ENCODE data around the gene CRABP2. TPM values are rescaled to one million over a fixed set of nuclear protein-coding genes. Genes with fewer than 3 reads are reported as not detected.
A peak's percentile ranks its signal among the peaks of the same experiment; 100 is the strongest.

The CRABP2 gene
- total and polyA plus RNA-seq, 2 of the 13 experiments (the other 11 are each of a cell fraction or from before 2014, with no cell fraction given), result 0.40 to 0.60 TPM

GRCh38 chr1:156740741-156741480 lies 35.5 kb upstream of the CRABP2 start, which contains the start of gene MRPL24 (continued):
- TF ChIP-seq DZIP1 (CRISPR knock-in tag; IDR thresholded peaks at IDR 0.05), result no peak
- peak; percentile 71 for TF ChIP-seq JUN (CRISPR knock-in tag; IDR thresholded peaks at IDR 0.05)
- TF ChIP-seq XRCC5 (optimal IDR thresholded peaks at IDR 0.05; ENCODE audit: low read length), result peak; percentile 80
- TF ChIP-seq ZNF670 (CRISPR knock-in tag; IDR thresholded peaks at IDR 0.05; ENCODE audit: borderline replicate concordance), result peak; percentile 70; the same call in 1 of the 2 replicates
- TF ChIP-seq ZNF34 (CRISPR knock-in tag; IDR thresholded peaks at IDR 0.05; ENCODE audit: borderline replicate concordance), result 0 out of 2 replicates have a peak, but pooled peaks have one; percentile 32
- no peak for TF ChIP-seq ZNF235 (CRISPR knock-in tag; IDR thresholded peaks at IDR 0.05; ENCODE audit: borderline replicate concordance)
- no peak for TF ChIP-seq RFX3 (CRISPR knock-in tag; IDR thresholded peaks at IDR 0.05)
- TF ChIP-seq RFX1 (IDR thresholded peaks at IDR 0.05), result no peak
- peak; percentile 86 for TF ChIP-seq ZNF335 (CRISPR knock-in tag; IDR thresholded peaks at IDR 0.05)
- no peak for TF ChIP-seq ZNF816 (CRISPR knock-in tag; IDR thresholded peaks at IDR 0.05; ENCODE audit: borderline replicate concordance)
- TF ChIP-seq ZNF446 (CRISPR knock-in tag; IDR thresholded peaks at IDR 0.05), result no peak
- TF ChIP-seq ATF3 (CRISPR knock-in tag; IDR thresholded peaks at IDR 0.05), result peak; percentile 22; the same call in 1 of the 2 replicates
- no peak for TF ChIP-seq LCORL (IDR thresholded peaks at IDR 0.05)
- TF ChIP-seq LCORL (CRISPR knock-in tag; IDR thresholded peaks at IDR 0.05), result peak; percentile 42; the same call in 1 of the 2 replicates
- peak; percentile 81 for TF ChIP-seq ZNF44 (CRISPR knock-in tag; IDR thresholded peaks at IDR 0.05)
- TF ChIP-seq SRSF1 (optimal IDR thresholded peaks at IDR 0.05; ENCODE audit: low read depth, low read length), result peak; percentile 50
- TF ChIP-seq HMG20A (CRISPR knock-in tag; IDR thresholded peaks at IDR 0.05; ENCODE audit: borderline replicate concordance), result no peak
- TF ChIP-seq PTBP1 (IDR thresholded peaks at IDR 0.05; ENCODE audit: low read depth, low read length, poor library complexity, severe bottlenecking), result no peak
- TF ChIP-seq ZNF343 (CRISPR knock-in tag; IDR thresholded peaks at IDR 0.05), result peak; percentile 88
- TF ChIP-seq, protein P1, sequence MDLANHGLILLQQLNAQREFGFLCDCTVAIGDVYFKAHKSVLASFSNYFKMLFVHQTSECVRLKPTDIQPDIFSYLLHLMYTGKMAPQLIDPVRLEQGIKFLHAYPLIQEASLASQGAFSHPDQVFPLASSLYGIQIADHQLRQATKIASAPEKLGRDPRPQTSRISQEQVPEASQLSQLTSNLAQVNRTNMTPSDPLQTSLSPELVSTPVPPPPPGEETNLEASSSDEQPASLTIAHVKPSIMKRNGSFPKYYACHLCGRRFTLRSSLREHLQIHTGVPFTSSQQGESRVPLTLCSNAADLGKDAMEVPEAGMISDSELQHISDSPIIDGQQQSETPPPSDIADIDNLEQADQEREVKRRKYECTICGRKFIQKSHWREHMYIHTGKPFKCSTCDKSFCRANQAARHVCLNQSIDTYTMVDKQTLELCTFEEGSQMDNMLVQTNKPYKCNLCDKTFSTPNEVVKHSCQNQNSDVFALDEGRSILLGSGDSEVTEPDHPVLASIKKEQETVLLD (CRISPR knock-in tag; IDR thresholded peaks at IDR 0.05; ENCODE audit: low read depth), result peak; percentile 72
- peak; percentile 91 for TF ChIP-seq ATF1 (CRISPR knock-in tag; IDR thresholded peaks at IDR 0.05)
- TF ChIP-seq ZNF549 (CRISPR knock-in tag; IDR thresholded peaks at IDR 0.05), result no peak
- TF ChIP-seq, protein P2, sequence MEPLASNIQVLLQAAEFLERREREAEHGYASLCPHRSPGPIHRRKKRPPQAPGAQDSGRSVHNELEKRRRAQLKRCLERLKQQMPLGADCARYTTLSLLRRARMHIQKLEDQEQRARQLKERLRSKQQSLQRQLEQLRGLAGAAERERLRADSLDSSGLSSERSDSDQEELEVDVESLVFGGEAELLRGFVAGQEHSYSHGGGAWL (CRISPR knock-in tag; IDR thresholded peaks at IDR 0.05), result peak; percentile 89
- TF ChIP-seq ZNF552 (CRISPR knock-in tag; IDR thresholded peaks at IDR 0.05; ENCODE audit: borderline replicate concordance), result no peak
- no peak for TF ChIP-seq PHB2 (IDR thresholded peaks at IDR 0.05; ENCODE audit: partially characterized antibody)
